ENCODE data around the gene BANP. TPM values are rescaled to one million over a fixed set of nuclear protein-coding genes. Genes with fewer than 3 reads are reported as not detected.

BANP gene
- total and polyA plus RNA-seq, 2 experiments from 2014 or later: 14.8 TPM

GRCh38 chr16:87948119-87948545 is 3.1 kb upstream of the BANP start:
- no peaks in the 10 kb centered on the region for H4K20me1 ChIP-seq (ENCODE audit: insufficient read depth)
- no peak overlapping the region for H3K4me2 ChIP-seq (ENCODE audit: unreplicated experiment)
- no peak overlapping the region for H2AFZ ChIP-seq
- H3K9ac ChIP-seq: no peak overlapping the region
- H3K9me2 ChIP-seq (ENCODE audit: insufficient read depth): no peaks in the 10 kb centered on the region
- no peak for DNase-seq
- no peak overlapping the region for H3K27ac ChIP-seq
- in situ Hi-C loops (cut with MboI): no loop called here
- peaks cover 16% of the 10 kb centered on the region for H3K79me2 ChIP-seq (ENCODE audit: insufficient read depth)
- WGBS, 2 experiments (ENCODE audit: low coverage in 1 of 2, low lambda C conversion rate in 2 of 2, missing lambda C conversion rate in 2 of 2): 78 to 79% methylated on average over 12 of the region's 12 CpGs
- H3K4me1 ChIP-seq (ENCODE audit: insufficient read depth): peaks cover 9% of the 10 kb centered on the region
- no peak for TF ChIP-seq EZH2phosphoT487 (IDR thresholded peaks at IDR 0.05; ENCODE audit: insufficient read depth, low read depth)
- TF ChIP-seq EZH2 (IDR thresholded peaks at IDR 0.05; ENCODE audit: insufficient read depth, poor library complexity, severe bottlenecking): no peak
- no peaks in the 10 kb centered on the region for H3F3A ChIP-seq (ENCODE audit: insufficient read depth)
- no peaks in the 10 kb centered on the region for H3K9me3 ChIP-seq (ENCODE audit: low read depth)
- H3K36me3 ChIP-seq (ENCODE audit: low read depth): no peaks in the 10 kb centered on the region; the same call in 1 of the 2 replicates
- no peak overlapping the region for H3K4me3 ChIP-seq
- H3K27me3 ChIP-seq (replicated peaks; ENCODE audit: insufficient read depth): no peaks in the 10 kb centered on the region

DNA sequence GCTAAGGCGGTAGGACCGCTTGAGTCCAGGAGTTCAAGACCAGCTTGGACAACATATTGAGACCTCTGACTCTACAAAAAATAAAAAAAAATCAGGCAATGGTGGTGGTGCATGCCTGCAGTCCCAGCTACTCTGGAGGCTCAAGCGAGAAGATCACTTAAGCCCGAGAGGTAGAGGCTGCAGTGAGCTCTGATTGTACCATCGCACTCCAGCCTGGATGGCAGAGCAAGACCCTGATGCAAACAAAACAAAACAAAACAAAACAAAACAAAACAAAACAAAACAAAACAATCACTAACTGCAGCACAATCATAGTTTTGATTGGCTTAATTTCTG is 2.5 kb upstream of the BANP start:
- Histone ChIP-seq H3K9me2 (ENCODE audit: insufficient read depth) (no peaks in the 10 kb centered on the region), H3K36me3 (ENCODE audit: low read depth) (no peaks in the 10 kb centered on the region; the same call in 1 of the 2 replicates), H2AFZ (no peak overlapping the region), H3K27me3 (replicated peaks; ENCODE audit: insufficient read depth) (no peaks in the 10 kb centered on the region), H3K9ac (no peak overlapping the region), H3K79me2 (ENCODE audit: insufficient read depth) (peaks cover 22% of the 10 kb centered on the region), H3K4me2 (ENCODE audit: unreplicated experiment) (no peak overlapping the region), H3K27ac (no peak overlapping the region), H4K20me1 (ENCODE audit: insufficient read depth) (no peaks in the 10 kb centered on the region), H3K4me1 (ENCODE audit: insufficient read depth) (peaks cover 9% of the 10 kb centered on the region), H3F3A (ENCODE audit: insufficient read depth) (no peaks in the 10 kb centered on the region), H3K9me3 (ENCODE audit: low read depth) (no peaks in the 10 kb centered on the region), H3K4me3 (no peak overlapping the region)
- in situ Hi-C loops (cut with MboI): no loop called here
- 95 to 96% methylated on average over 5 of the region's 5 CpGs for WGBS, 2 experiments (ENCODE audit: low coverage in 1 of 2, low lambda C conversion rate in 2 of 2, missing lambda C conversion rate in 2 of 2)
- TF ChIP-seq EZH2phosphoT487 (IDR thresholded peaks at IDR 0.05; ENCODE audit: insufficient read depth, low read depth) (no peak), EZH2 (IDR thresholded peaks at IDR 0.05; ENCODE audit: insufficient read depth, poor library complexity, severe bottlenecking) (no peak)
- DNase-seq: no peak

DNA sequence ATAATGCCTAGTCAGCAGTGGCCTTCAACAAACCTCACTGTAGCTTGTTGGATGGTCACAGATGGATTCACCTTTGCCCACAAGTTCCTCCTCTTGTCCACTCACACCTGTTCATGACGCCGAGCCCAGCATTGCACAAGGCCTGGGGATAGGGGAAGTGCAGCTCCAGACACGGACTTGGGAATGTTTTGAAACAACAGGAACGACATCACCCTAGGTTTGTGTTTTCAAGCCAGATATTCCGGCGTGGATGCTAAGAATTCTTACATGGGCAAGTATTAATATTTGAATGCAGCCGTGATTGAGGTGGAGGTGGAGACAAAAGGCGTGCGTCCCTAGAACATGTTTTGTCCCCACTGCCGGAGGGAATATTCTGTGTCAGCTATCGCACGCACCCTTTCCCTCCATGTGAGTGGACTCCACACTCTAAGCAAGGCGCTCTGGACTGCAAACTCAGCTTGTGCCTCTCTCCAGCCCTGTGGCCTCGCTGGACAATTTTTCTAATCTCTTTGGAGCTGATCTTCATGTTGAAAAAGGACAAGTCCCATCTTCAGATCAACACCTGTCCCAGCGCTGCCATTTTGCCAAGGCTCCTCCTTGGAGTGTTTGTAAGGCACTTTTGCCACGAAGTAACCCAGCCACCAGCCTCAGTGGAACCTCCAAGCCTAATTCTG is 2.0 kb upstream of the BANP start:
- H2AFZ ChIP-seq: no peak overlapping the region

DNA sequence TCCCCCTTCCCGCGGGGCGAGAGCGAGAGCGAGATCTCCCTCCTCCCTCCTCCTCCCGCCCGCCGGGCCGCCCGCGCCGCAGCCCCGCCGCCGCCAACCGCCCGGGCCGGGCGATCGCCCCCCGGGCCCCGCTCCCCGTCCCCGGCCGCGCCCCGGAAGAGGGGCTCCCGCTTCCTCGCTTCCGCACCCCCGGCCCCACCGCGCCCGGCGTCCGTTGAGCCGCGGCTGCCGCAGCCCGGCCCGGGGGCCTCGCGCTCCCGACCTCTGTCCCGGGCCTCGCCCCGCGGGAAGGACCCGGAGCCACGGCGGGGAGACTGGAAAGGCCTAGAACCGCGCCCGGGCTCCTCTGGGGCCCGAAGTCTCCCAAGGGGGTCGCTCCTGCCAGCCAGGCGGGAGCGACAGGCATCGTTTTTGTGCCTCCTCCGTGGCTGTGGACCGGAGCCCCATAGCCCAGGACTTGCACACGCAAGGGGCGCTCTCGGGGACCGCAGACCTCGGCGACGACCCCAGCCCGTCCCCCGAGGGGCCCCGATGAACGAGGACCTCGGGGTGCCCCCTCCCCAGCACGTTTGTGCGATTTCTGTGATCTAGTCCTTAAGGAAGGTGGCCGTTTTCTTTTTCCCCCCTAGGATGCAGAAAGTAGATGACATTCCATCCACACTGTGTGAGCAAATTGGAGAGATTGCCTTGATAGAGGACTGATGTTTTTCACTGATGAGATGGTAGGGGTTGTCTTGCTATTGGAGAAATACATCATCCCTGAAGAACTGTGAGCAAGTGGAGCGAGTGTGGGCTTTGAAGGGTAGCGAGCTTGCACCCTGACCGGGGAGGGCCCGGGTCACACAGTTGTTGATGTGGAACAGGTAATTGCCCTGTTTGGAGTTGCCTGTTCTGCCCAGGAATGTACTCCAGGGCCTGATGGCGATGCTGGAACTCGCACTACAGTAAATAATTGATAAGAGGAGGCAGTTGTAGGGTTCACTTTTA is 611 bp downstream of the BANP start:
- peak; percentile 52 for DNase-seq
- H3K27me3 ChIP-seq (replicated peaks; ENCODE audit: insufficient read depth): no peaks in the 10 kb centered on the region
- H3K9me3 ChIP-seq (ENCODE audit: low read depth): no peaks in the 10 kb centered on the region
- no peaks in the 10 kb centered on the region; the same call in 1 of the 2 replicates for H3K36me3 ChIP-seq (ENCODE audit: low read depth)
- no peak for TF ChIP-seq EZH2phosphoT487 (IDR thresholded peaks at IDR 0.05; ENCODE audit: insufficient read depth, low read depth)
- no peak for TF ChIP-seq EZH2 (IDR thresholded peaks at IDR 0.05; ENCODE audit: insufficient read depth, poor library complexity, severe bottlenecking)
- H3K4me1 ChIP-seq (ENCODE audit: insufficient read depth): peaks cover 12% of the 10 kb centered on the region
- no peaks in the 10 kb centered on the region for H3F3A ChIP-seq (ENCODE audit: insufficient read depth)
- H3K4me2 ChIP-seq (ENCODE audit: unreplicated experiment): peak overlapping the region; percentile 96
- 0 out of 2 replicates have a peak overlapping the region, but pooled peaks have one; percentile 11 for H2AFZ ChIP-seq
- peak overlapping the region; percentile 85 for H3K27ac ChIP-seq
- H3K9me2 ChIP-seq (ENCODE audit: insufficient read depth): no peaks in the 10 kb centered on the region
- WGBS, 2 experiments (ENCODE audit: low coverage in 1 of 2, low lambda C conversion rate in 2 of 2, missing lambda C conversion rate in 2 of 2): 4% methylated on average over 47 to 52 of the region's 82 CpGs
- peak overlapping the region; percentile 90 for H3K4me3 ChIP-seq
- in situ Hi-C loops (cut with MboI): no loop called here
- H3K9ac ChIP-seq: peak overlapping the region; percentile 100
- H3K79me2 ChIP-seq (ENCODE audit: insufficient read depth): peaks cover 53% of the 10 kb centered on the region
- no peaks in the 10 kb centered on the region for H4K20me1 ChIP-seq (ENCODE audit: insufficient read depth)

More for the DNA sequence above, 2.0 kb upstream of the BANP start:
- TF ChIP-seq EZH2 (IDR thresholded peaks at IDR 0.05; ENCODE audit: insufficient read depth, poor library complexity, severe bottlenecking) (no peak), EZH2phosphoT487 (IDR thresholded peaks at IDR 0.05; ENCODE audit: insufficient read depth, low read depth) (no peak)
- Histone ChIP-seq H3K4me2 (ENCODE audit: unreplicated experiment) (no peak overlapping the region), H4K20me1 (ENCODE audit: insufficient read depth) (no peaks in the 10 kb centered on the region), H3K36me3 (ENCODE audit: low read depth) (no peaks in the 10 kb centered on the region; the same call in 1 of the 2 replicates), H3K9me2 (ENCODE audit: insufficient read depth) (no peaks in the 10 kb centered on the region), H3K27ac (no peak overlapping the region), H3K27me3 (replicated peaks; ENCODE audit: insufficient read depth) (no peaks in the 10 kb centered on the region), H3F3A (ENCODE audit: insufficient read depth) (no peaks in the 10 kb centered on the region), H3K4me1 (ENCODE audit: insufficient read depth) (peaks cover 9% of the 10 kb centered on the region), H3K4me3 (no peak overlapping the region), H3K9ac (no peak overlapping the region), H3K79me2 (ENCODE audit: insufficient read depth) (peaks cover 27% of the 10 kb centered on the region), H3K9me3 (ENCODE audit: low read depth) (no peaks in the 10 kb centered on the region)
- in situ Hi-C loops (cut with MboI): no loop called here
- no peak for DNase-seq
- WGBS, 2 experiments (ENCODE audit: low coverage in 1 of 2, low lambda C conversion rate in 2 of 2, missing lambda C conversion rate in 2 of 2): 90 to 94% methylated on average over 16 of the region's 16 CpGs

Data from GM23248 (cell line).